HUDEP-2 (cell line): ENCODE results near the gene MSS51.
"Not testable (repeated sequence)": the region's sequence is repeated elsewhere in the genome, so short reads cannot be mapped to it uniquely, and the experiment has no call there.

Experiments
- DNase-seq, 76 experiments: peaks; one replicate each; lab custom pipeline; 2025; ENCODE audit not compliant: unreplicated experiment in 76 of 76; lab: John Stamatoyannopoulos, UW

MSS51 gene

DNA sequence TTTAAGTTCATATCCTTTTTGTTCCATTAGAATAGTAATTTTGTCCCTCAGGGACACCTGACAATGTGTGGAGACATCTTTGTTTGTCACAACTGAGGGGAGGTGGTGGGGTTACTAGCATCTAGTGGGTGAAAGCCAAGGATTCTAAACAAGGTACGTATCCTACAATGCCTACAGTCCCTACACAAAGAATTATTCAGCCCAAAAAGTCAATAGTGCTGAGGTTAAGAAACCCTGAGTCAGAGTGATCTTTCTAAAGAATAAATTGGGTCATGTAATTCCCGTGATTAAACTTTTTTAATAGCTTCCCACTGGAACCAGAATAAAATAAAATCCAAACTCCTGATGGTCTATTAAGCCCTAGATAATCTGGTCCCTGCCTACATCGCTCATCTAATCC, 16.8 kb downstream of the MSS51 start:
- no peak for DNase-seq

DNA sequence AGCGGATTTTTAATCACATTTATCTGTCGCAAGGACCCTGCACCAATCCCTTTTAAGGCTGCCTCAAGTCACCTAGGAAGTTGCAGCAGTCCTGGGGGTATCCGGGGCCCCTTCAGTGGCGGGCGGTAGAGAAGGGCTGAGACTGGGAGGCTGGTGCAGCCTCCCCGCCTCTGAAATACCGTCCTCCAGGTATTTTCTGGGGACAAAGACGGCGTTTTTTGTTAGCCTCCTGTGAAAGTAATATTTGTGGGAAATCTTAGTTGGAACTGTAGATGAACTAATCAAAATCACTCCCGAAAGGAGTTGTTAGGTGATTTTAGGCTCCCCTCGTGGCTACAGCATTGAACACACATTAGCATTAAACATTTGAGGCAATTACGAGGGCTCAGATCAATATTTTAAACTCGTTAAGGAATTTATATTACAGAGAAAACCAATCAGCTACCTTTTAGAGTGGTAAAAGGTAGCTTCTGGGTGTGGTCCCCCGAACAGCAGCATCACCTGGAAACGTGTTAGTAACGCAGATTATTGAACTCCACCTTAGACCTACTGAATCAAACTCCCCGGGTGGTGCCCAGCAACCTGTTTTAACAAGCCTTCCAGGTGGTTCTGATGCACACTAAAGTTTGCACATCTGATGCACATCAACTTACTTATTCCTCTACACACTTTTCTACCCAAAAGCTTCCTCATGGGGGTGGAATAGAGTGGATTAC, 19.0 kb downstream of the MSS51 start:
- peak in 1 of 76 experiments; percentile 36 for DNase-seq

DNA sequence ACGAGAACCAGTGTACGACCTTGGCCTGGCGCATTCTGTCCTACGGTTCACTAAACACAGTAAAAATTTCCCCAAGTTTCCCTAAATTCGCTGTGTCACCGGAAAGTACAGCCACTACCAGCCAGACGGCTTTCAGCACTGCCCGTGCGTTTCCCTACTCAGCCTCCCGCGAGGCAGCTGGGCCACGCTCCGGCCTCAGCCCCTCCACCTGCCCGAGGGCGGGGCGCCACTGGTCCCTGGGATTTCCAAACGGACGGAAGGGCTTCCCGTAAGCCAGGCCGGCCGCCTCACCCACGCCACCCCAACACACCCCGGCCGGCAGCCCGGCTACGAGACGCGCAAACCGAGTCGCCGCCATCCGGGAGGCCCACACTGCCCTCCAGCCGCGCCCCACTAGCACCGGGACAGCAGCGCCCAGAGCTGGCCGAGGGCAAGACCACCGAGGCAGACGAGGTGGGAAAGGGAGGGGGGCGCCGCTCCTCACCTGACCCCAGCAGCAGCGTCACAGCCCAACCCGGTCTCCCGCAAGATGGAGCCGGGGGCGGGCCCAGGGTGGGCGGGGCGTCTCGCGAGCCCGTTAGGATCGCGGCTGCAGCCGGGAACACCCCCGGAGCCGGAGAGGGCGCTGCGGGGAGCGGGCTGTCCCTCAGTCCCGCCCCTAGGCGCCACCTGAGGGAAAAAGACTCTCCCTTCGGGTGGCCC, 19.7 kb downstream of the MSS51 start, which contains the start of gene ANXA7:
Gene ANXA7 (minus strand): TSS at position 531 of the 702 bp plus-strand sequence. CDS start 13,202 bp downstream, outside the sequence.
- DNase-seq = peak in 74 of 76 experiments; percentile 30 to 93 (median 81)

DNA sequence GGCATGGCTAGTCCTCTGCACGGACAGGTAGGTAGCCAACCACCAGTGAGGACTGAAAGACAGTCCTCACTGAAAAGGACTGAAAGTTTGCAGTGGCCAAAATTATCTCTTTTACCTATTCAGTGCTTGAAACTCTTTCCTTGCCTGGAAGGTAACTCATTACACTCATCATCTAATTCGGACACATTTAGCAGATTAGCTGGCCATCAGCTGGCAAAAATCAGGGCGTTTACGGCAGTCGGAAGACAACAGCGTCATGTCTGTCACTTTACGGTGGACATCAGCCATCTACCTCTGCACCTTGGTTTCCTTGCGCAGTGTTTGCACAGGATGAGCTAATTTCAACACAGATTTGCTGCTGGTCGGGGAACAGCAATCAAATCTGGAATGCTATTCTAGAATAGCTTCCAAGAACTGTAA, 20.2 kb downstream of the MSS51 start:
- peak in 39 of 76 experiments; percentile 1 to 57 (median 32) for DNase-seq

DNA sequence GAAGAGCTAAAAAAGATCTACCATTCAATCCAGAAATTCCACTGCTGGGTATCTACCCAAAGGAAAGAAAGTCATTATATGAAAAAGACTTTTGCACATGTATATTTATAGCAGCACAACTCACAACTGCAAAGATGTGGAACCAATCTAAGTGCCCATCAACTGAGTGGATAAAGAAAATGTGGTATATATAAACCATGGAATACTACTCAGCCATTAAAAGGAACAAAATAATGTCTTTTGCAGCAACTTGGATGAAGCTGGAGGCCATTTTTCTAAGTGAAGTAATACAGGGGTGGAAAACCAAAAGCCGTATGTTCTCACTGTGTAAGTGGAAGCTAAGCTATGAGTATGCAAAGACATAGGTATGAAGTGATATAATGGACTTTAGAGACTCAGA, 22.5 kb downstream of the MSS51 start:
- DNase-seq = no peak

DNA sequence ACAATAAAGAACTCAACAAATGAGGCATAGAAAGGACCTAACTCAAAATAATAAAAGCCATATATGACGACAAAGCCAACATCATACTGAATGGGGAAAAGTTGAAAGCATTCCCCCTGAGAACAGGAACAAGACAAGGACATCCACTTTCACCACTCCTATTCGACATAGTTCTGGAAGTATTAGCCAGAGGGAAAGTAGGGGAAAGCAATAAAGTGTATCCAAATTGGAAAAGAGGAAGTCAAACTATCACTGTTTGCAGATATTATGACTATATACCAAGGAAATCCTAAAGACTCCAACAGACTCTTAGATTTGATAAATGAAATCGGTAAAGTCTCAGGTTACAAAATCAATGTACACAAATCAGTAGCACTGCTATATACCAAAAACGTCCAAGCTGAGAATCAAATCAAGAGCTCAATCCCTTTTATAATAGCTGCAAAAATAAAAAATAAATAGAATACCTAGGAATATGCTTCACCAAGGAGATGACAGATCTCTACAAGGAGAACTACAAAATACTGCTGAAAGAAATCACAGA, 24.3 kb downstream of the MSS51 start:
- DNase-seq = no peak

DNA sequence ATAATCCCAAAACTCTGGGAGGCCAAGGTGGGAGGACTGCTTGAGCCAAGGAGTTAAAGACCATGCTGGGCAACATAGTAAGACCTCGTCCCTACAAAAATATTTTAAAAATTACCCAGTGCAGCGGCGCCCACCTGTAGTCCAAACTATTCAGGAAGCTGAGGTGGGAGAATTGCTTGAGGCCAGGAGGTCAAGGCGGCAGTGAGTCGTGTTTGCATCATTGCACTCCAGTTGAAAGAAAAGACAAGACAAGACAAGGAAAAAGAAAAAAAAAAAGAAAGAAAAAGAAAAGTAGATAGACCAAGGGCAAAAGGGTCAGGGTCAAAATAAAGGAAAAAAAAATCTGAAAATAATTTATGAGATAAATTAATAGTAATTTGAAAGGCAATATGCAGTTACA, 25.3 kb downstream of the MSS51 start:
- no peak for DNase-seq

DNA sequence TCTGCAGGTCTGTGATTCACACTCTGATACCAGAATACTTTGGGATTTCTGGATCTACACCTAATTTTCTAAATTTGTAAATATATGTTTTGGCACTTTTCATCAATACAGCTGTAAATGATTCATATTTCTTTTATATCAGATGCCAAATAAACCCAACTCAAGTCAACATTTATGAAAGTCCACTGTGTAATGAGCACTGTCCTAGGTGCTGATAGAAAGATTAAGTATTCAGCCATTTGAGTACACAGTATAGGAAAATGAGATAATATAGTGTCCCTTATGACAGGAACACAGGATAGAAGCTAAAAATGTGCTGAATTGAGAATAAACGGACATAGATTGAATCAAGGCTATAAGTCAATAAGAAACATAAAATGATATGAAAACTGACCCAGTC, 25.9 kb downstream of the MSS51 start:
- DNase-seq = peak in 1 of 76 experiments; percentile 6

DNA sequence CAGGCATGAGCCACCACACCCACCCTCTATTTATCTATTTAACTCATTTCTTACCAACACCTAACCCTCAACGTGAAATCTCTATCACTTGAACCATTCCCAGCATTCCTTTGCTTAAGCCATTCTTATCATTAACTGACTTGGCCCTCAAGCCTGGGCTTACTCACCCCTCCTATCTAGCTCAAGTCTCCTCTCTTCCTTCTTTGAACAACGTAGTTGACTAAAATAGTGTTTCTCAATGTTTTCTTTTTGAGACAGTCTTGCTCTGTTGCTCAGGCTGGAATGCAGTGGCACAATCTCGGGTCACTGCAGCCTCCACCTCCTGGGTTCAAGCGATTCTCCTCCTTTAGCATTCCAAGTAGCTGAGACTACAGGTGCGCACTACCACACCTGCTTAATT, 26.5 kb downstream of the MSS51 start:
- DNase-seq = peak in 4 of 76 experiments; percentile 6 to 21 (median 12)

DNA sequence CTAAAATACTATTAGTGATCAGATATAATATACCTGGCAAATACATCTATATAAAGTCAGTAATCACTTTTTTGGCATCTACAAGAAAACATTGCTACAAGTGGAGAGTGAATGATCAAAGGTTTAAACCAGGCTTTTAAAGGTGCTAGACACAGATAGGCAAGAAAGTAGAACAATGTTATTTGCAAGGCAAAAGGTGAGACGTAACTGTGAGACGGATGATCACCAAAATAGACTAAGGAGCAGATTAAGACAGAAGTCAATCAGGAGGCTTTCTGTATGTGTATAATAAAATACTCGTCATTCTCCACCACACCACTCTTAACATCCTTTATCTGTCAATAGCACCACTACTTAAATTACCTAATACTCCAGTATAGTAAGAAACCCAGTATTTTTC, 27.8 kb downstream of the MSS51 start:
- DNase-seq = no peak

DNA sequence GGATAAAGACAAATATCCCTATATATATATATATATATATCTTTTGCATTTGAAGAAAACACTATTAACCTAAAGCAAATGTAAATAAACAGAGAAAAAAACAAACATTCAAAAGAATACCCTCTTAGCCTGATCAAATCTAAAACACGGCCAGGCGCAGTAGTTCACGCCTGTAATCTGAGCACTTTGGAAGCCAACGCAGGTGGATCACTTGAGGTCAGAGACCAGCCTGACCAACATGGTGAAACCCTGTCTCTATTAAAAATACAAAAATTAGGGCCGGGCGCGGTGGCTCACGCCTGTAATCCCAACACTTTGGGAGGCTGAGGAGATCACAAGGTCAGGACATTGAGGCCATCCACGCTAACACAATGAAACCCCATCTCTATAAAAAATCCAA, 28.7 kb downstream of the MSS51 start:
- no peak for DNase-seq

DNA sequence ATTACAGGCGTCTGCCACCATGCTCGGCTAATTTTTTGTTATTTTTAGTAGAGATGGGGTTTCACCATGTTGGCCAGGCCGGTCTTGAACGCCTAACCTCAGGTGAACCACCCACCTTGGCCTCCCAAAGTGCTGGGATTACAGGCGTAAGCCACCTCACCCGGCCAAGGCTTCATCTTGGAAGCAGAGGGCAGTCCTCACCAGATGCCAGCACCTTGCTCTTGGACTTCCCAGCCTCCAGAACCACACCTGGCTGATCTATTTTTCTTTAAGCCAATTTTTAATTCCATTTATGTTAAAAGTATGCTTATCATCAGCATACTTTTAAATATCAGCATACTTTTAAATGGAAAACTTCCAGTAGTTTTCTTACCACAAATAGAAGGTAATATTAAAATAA, 31.7 kb downstream of the MSS51 start:
- DNase-seq = no peak

DNA sequence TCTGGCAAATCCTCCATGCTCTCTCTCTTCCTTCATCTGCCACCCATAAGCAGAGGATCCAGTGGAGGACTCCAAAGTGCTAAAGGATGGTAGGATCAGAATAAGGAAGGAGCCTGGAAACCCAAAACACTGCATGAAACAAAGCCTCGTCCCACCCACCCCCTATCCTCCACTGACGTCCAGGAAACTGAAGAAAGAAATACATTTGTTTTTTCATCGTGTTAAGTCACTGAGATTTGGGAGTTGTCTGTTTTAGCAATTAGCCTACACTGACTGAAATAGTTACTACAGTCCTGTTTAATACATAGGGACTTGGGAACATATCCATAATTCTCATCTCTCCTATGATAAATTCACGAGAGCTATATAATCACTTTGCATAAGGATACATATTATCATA, 34.3 kb downstream of the MSS51 start:
- no peak for DNase-seq

DNA sequence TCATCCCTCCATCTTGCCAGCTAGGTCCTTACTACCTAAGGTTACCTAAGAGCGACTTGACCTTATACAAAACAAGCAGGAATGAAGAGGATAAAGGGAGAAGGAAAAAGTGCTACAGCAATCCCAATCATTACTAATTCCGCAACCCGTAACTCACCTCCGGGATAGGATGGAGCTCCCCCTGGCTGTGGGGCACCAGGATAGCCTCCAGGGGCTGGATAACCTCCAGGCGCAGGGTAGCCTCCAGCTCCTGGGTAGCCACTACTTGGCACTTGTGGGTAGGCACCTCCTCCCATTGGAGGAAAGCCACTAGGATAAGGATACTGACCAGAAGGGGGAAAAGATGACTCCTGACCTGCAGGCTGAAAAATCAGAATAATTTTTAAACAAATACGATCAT, 35.3 kb downstream of the MSS51 start:
- DNase-seq = no peak

DNA sequence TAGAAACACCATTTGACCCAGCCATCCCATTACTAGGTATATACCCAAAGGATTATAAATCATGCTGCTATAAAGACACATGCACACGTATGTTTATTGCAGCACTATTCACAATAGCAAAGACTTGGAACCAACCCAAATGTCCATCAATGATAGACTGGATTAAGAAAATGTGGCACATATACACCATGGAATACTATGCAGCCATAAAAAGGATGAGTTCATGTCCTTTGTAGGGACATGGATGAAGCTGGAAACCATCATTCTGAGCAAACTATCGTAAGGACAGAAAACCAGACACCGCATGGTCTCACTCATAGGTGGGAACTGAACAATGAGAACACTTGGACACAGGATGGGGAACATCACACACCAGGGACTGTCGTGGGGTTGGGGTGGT, 39.0 kb downstream of the MSS51 start:
- DNase-seq = not testable (repeated sequence)

DNA sequence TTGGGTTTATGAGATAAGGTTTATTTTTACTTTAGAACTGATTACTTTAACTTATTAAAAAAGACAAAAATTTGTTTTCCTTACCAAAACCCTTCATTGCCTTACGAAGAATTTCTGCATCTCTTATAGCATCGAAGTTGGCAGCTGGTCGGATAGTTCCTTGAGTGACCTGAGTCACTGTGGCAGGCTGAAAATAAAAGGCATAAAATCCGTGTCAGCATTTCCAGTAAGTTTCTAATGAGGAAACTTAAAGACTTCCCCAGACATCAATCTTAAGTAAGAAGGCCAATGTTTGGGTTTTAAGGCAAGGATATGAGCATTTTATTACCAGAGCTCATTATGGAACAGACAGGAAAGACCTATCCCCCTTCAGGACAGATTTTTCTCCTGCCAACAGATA, 45.1 kb downstream of the MSS51 start:
- DNase-seq = no peak

DNA sequence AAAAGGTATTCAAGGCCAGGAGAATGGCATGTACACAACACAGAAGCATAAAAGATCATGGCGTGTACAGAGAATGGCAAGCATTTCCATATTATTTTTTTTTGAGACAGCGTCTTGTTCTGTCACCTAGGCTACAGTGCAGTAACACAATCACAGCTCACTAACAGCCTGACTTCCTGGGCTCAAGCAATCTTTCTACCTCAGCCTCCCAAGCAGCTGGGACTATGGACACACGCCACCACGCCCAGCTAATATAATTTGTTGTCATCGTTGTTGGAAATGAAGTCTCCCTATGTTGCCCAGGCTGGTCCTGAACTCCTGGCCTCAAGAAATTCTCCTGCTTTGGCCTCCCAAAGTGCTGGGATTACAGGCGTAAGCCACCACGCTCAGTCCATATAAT, 46.8 kb downstream of the MSS51 start:
- DNase-seq = no peak

DNA sequence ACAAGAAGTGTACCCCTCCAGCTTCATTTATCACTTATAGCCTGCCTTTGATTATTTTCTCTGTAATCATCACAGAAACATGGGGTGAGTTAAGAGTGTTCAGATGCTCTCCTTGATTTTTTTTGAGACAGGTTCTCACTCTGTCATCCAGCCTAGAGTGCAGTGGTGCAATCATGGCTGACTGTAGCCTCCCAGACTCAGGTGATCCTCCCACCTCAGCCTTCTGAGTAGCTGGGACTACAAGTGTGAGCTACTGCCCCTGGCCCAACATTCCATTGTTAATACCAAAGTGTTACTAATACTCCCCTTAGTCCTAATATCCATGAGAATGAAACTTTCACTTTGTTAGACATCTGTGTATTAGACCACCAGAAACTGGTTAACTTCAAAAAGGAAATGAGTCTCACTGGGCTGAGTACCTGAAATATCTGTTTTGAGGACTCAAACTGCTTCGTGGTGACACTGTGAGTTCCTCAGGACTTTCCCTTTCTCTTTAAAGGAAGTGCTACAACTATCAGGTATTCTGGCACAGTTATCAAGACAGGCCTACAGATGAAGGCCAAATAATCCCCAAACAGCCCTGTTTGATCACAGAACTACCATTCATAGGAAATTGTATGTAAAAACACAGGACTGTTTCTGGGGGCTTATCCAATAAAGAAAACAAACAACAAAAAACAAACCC, 54.2 kb downstream of the MSS51 start:
- no peak for DNase-seq

DNA sequence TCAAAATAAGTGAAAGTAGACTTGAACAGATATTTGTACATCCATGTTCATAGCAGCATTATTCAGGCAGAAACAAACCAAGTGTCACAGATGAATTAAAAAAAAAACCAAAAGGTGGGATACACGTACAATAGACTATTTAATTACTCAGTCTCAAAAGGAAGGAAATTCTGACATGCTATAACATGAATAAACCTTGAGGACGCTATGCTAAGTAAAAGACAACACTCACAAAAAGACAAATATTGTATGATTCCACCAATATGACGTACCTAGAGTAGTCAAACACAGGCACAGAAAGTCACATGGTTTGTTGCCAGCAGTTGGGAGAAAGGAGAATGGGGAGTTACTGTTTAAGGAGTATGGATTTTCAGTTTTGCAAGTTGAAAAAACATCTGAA, 56.7 kb downstream of the MSS51 start:
- no peak for DNase-seq
